COR-L47 (cell line): Measurements from ENCODE around the gene SLC9B2.
A peak's percentile ranks its signal among the peaks of the same experiment; 100 is the strongest.

ENCODE experiments used
- DNase-seq: peaks from one replicate; lab custom pipeline; 2025; lab: John Stamatoyannopoulos, UW

Gene SLC9B2

GRCh38 chr4:103075894-103076746, 441 bp downstream of the SLC9B2 start:
- DNase-seq: peak; percentile 75

GRCh38 chr4:103075435-103075893, 1.1 kb downstream of the SLC9B2 start:
- peak; percentile 9 for DNase-seq

GRCh38 chr4:103074744-103075434, 1.7 kb downstream of the SLC9B2 start:
- no peak for DNase-seq

GRCh38 chr4:103073792-103074438, 2.6 kb downstream of the SLC9B2 start:
- DNase-seq: no peak

GRCh38 chr4:103067841-103068547, 8.6 kb downstream of the SLC9B2 start:
- DNase-seq: no peak

GRCh38 chr4:103060453-103061148, 16.0 kb downstream of the SLC9B2 start:
- no peak for DNase-seq

GRCh38 chr4:103054030-103054429, 22.5 kb downstream of the SLC9B2 start:
- no peak for DNase-seq

GRCh38 chr4:103052779-103053178, 23.8 kb downstream of the SLC9B2 start:
- DNase-seq: no peak

GRCh38 chr4:103052145-103052544, 24.4 kb downstream of the SLC9B2 start:
- no peak for DNase-seq

GRCh38 chr4:103050736-103051436, 25.7 kb downstream of the SLC9B2 start:
- no peak for DNase-seq

GRCh38 chr4:103046416-103047290, 29.9 kb downstream of the SLC9B2 start:
- peak; percentile 21 for DNase-seq

GRCh38 chr4:103044183-103044582, 32.4 kb downstream of the SLC9B2 start:
- no peak for DNase-seq

GRCh38 chr4:103036169-103036568, 40.4 kb downstream of the SLC9B2 start:
- DNase-seq: no peak

- DNase-seq: peak; percentile 2
Measured at GRCh38 chr4:103032574-103032973, 44.0 kb downstream of the SLC9B2 start.

GRCh38 chr4:103030791-103031190, 45.8 kb downstream of the SLC9B2 start:
- no peak for DNase-seq

- DNase-seq: no peak
Measured at GRCh38 chr4:103029300-103029699, 47.3 kb downstream of the SLC9B2 start.

GRCh38 chr4:103026868-103027267, 49.7 kb downstream of the SLC9B2 start:
- no peak for DNase-seq

- DNase-seq: no peak
Measured at GRCh38 chr4:103024996-103025395, 51.6 kb downstream of the SLC9B2 start.

- no peak for DNase-seq
Measured at GRCh38 chr4:103021120-103021519, 55.4 kb downstream of the SLC9B2 start.
